Vagina (tissue), 2 donors: Measurements from ENCODE around the gene ADAMTS17. TPM values are rescaled to one million over a fixed set of nuclear protein-coding genes. Genes with fewer than 3 reads are reported as not detected.

Source experiments
- DNase-seq, 2 donors: peaks; one replicate each; pipeline ENCODE4 v3.0.0-alpha.2; 2017; ENCODE audit errors: extremely low spot score in 2 of 2
- H3K27ac ChIP-seq: fragments of 200-600 bp; sonication (generic); one replicate; pipeline ENCODE4 v1.5.1; 2019
- H3K27me3 ChIP-seq: fragments of 200-600 bp; sonication (generic); one replicate; pipeline ENCODE4 v1.5.1; 2019
- H3K36me3 ChIP-seq, 2 donors: fragments of 200-600 bp; sonication (generic); one replicate each; pipeline ENCODE4 v1.5.1; 2017 to 2019
- H3K4me1 ChIP-seq: fragments of 200-600 bp; sonication (generic); one replicate; pipeline ENCODE4 v1.5.1; 2019
- H3K4me3 ChIP-seq, 2 donors: fragments of 200-600 bp; sonication (generic); 1 replicate in 1 of 2; 2 replicates in 1 of 2; pipeline ENCODE4 v1.5.1; 2016 to 2019
- H3K9me3 ChIP-seq: fragments of 200-600 bp; sonication (generic); one replicate; pipeline ENCODE4 v1.5.1; 2019
- CTCF ChIP-seq, 3 experiments: fragments of 450-650 bp in 2 of 3; fragments of 200-600 bp in 1 of 3; sonication (generic) in 1 of 3; IDR thresholded peaks; one replicate each; pipeline ENCODE4 v1.5.1; 2017 to 2019; ENCODE audit warnings: antibody characterized with exemption in 3 of 3, mild to moderate bottlenecking in 2 of 3, moderate library complexity in 2 of 3
- POLR2A ChIP-seq, 2 donors: fragments of 450-650 bp; IDR thresholded peaks; one replicate each; pipeline ENCODE4 v1.6.1; 2017; ENCODE audit warnings: antibody characterized with exemption in 2 of 2, mild to moderate bottlenecking in 2 of 2, moderate library complexity in 2 of 2
- POLR2AphosphoS5 ChIP-seq, 2 donors: sonication (generic); formaldehyde crosslinking; IDR thresholded peaks; one replicate each; pipeline ENCODE4 v1.9.0; 2017; ENCODE audit warnings: antibody characterized with exemption in 2 of 2, mild to moderate bottlenecking in 2 of 2, low read depth in 1 of 2; ENCODE audit not compliant: insufficient read depth in 1 of 2
- intact Hi-C: fragments of 100-400 bp; cut with DNase I; formaldehyde crosslinking; loops from one replicate; pipeline ENCODE4 v1.15.1; 2023
- total RNA-seq: library from RNA; depleted of rRNA; stranded (reverse); fragments of >200 nt; gene quantifications from one replicate; pipeline ENCODE4 v1.2.3, GENCODE V29; 2016

The ADAMTS17 gene
- total RNA-seq, 1 donor from 2014 or later = 16.0 TPM

GRCh38 chr15:100335335-100335999 is 6.3 kb downstream of the ADAMTS17 start:
- intact Hi-C loops = loop anchor here (5.0 kb wide), 1 partner anchor 403 kb away; no protein-coding TSS in a partner anchor
- Histone ChIP-seq H3K4me3 (no peak overlapping the region), H3K4me1 (peaks cover 18% of the 10 kb centered on the region), H3K27ac (no peak overlapping the region), H3K27me3 (no peaks in the 10 kb centered on the region), H3K9me3 (no peaks in the 10 kb centered on the region), H3K36me3 (no peaks in the 10 kb centered on the region)
- DNase-seq = peak; percentile 49 to 58
- TF ChIP-seq CTCF (IDR thresholded peaks at IDR 0.05) = no peak
- no peak for TF ChIP-seq POLR2A (IDR thresholded peaks at IDR 0.05)
- TF ChIP-seq POLR2AphosphoS5 (IDR thresholded peaks at IDR 0.05; ENCODE audit: insufficient read depth in 1 of 2, low read depth in 1 of 2) = no peak

- Histone ChIP-seq H3K27me3 (no peaks in the 10 kb centered on the region), H3K27ac (no peak overlapping the region), H3K9me3 (no peaks in the 10 kb centered on the region), H3K4me1 (peaks cover 18% of the 10 kb centered on the region), H3K36me3 (no peaks in the 10 kb centered on the region), H3K4me3 (no peak overlapping the region)
- intact Hi-C loops = loop anchor here (5.0 kb wide), 1 partner anchor 403 kb away; no protein-coding TSS in a partner anchor
- TF ChIP-seq POLR2AphosphoS5 (IDR thresholded peaks at IDR 0.05; ENCODE audit: insufficient read depth in 1 of 2, low read depth in 1 of 2) (no peak), CTCF (IDR thresholded peaks at IDR 0.05) (no peak), POLR2A (IDR thresholded peaks at IDR 0.05) (no peak)
- DNase-seq = peak in 1 of 2 donors; percentile 69
Observed at GRCh38 chr15:100334905-100335304, 6.9 kb downstream of the ADAMTS17 start.

- TF ChIP-seq CTCF (IDR thresholded peaks at IDR 0.05) = no peak
- no peak for TF ChIP-seq POLR2A (IDR thresholded peaks at IDR 0.05)
- no peak for TF ChIP-seq POLR2AphosphoS5 (IDR thresholded peaks at IDR 0.05; ENCODE audit: insufficient read depth in 1 of 2, low read depth in 1 of 2)
- H3K9me3 ChIP-seq = no peaks in the 10 kb centered on the region
- peak; percentile 61 to 71 for DNase-seq
- peaks cover 17% of the 10 kb centered on the region for H3K4me1 ChIP-seq
- no peaks in the 10 kb centered on the region for H3K36me3 ChIP-seq
- intact Hi-C loops = no loop called here
- no peak overlapping the region for H3K4me3 ChIP-seq
- H3K27me3 ChIP-seq = no peaks in the 10 kb centered on the region
- H3K27ac ChIP-seq = no peak overlapping the region
Observed at GRCh38 chr15:100334456-100334855, 7.3 kb downstream of the ADAMTS17 start.

DNA sequence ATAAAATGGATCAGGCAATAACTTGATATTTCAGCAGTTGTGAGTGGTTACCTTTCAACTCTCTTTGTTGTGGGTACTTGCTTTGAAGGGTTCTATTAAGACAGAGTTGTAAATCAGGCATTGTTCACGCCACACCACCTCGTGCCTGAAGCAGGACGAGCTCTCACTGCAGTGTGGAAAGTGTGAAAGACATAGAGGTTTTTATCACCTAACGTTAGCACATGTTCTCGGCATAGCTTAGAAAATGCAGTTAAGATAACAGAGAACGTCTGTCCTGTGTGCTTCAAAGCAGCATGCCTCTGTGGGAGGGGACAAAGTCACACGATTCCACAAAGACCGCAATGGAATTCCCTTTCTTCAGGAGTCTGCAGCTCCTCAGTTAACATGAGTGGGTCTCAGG is 7.8 kb downstream of the ADAMTS17 start:
- H3K4me1 ChIP-seq = peaks cover 12% of the 10 kb centered on the region
- H3K27me3 ChIP-seq = no peaks in the 10 kb centered on the region
- H3K9me3 ChIP-seq = no peaks in the 10 kb centered on the region
- no peak for TF ChIP-seq POLR2A (IDR thresholded peaks at IDR 0.05)
- TF ChIP-seq POLR2AphosphoS5 (IDR thresholded peaks at IDR 0.05; ENCODE audit: insufficient read depth in 1 of 2, low read depth in 1 of 2) = no peak
- no peak for TF ChIP-seq CTCF (IDR thresholded peaks at IDR 0.05)
- peak; percentile 25 to 65 for DNase-seq
- intact Hi-C loops = no loop called here
- no peak overlapping the region for H3K27ac ChIP-seq
- H3K4me3 ChIP-seq = no peak overlapping the region
- H3K36me3 ChIP-seq = no peaks in the 10 kb centered on the region

DNA sequence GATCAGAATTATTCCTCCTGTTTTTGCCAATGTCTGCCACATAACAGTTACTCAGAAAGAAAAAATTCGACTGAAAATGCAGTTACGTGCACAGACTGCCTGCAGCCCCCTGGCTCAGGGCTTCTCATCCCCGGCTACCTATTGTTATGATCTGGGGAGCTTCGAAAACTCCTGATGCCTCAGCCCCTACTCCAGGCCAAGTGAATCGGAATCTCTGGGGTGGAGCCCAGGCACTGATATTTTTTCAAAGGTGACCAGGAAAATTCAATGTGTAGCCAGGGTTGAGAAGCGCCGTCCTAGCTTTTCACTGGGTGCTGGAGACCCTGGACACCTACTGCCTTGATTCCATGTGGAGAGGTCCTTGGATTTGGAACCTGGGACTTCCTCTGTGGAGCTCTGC is 8.5 kb downstream of the ADAMTS17 start:
- Histone ChIP-seq H3K27me3 (no peaks in the 10 kb centered on the region), H3K9me3 (no peaks in the 10 kb centered on the region), H3K36me3 (no peaks in the 10 kb centered on the region), H3K4me1 (peaks cover 10% of the 10 kb centered on the region), H3K4me3 (no peak overlapping the region), H3K27ac (no peak overlapping the region)
- no peak for TF ChIP-seq CTCF (IDR thresholded peaks at IDR 0.05)
- no peak for TF ChIP-seq POLR2AphosphoS5 (IDR thresholded peaks at IDR 0.05; ENCODE audit: insufficient read depth in 1 of 2, low read depth in 1 of 2)
- TF ChIP-seq POLR2A (IDR thresholded peaks at IDR 0.05) = no peak
- intact Hi-C loops = no loop called here
- peak in 1 of 2 donors; percentile 49 for DNase-seq
